Measurements from ENCODE around the gene MAPK12.
"Not testable (repeated sequence)": the region's sequence is repeated elsewhere in the genome, so short reads cannot be mapped to it uniquely, and the experiment has no call there.

Gene MAPK12

DNA sequence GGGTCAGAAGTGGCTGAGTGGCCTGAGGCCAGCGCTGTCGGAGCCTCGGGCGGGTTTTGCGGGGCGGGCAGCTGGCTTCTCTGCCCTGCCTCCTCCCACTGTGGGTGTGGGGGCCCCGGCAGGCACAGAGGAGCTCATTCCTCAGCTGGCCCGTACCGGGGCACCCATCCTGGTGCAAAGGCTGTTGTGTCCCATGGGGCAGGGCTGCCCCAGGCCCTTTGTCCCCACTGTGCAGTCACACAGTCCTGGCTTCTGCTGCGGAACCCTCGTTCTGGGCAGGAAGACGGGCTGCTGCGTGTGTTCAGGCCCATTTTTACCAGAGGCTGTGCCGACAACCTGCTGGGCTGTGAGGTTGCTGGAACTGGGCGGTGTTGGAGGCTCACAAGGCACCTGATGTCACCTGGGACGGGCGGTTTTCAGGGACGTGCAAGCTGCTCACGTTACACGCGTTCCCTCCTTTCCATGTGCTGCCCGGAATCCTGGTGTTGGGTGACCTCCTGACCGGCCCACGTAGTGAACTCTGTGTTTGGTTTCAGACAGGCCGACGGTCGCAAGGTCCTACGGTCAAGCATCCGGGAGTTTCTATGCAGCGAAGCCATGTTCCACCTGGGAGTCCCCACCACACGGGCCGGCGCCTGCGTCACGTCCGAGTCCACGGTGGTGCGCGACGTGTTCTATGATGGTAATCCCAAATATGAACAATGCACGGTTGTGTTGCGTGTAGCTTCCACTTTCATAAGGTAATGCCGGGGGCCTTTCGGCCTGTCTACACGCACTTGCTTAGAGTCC lies 55.5 kb downstream of the MAPK12 start:
- Histone ChIP-seq H3K36me3 (ENCODE audit: insufficient read depth, low read length) (peaks cover 38% of the 10 kb centered on the region), H3K9ac (ENCODE audit: low read depth, low read length) (no peak overlapping the region), H3K9me3 (ENCODE audit: insufficient read depth, low read depth, low read length) (0 out of 2 replicates have a peak, but pooled peaks cover 3% of the 10 kb centered on the region), H3K4me1 (ENCODE audit: insufficient read depth, low read length) (no peaks in the 10 kb centered on the region; the same call in 1 of the 2 replicates), H3K27ac (ENCODE audit: low read depth, low read length) (no peak overlapping the region), H3K4me3 (ENCODE audit: low read length) (no peak overlapping the region), H3K27me3 (ENCODE audit: insufficient read depth, low read length) (peaks cover 6% of the 10 kb centered on the region)
- WGBS, result 94% methylated on average over 45 of the region's 45 CpGs

DNA sequence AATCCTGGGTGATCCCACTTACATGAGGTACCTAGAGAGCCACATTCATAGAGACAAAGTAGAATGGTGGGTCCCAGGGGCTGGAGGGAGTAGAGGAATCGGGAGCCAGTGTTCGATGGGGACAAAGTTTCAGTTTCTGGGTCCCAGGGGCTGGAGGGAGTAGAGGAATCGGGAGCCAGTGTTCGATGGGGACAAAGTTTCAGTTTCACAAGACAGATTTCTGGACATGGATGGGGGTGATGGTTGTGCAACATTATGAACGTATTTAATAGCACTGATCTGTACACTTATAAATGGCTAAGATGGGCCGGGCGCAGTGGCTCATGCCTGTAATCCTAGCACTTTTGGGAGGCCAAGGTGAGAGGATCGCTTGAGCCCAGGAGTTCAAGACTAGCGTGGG lies 56.5 kb downstream of the MAPK12 start:
- H3K9ac ChIP-seq (ENCODE audit: low read depth, low read length); H3K4me3 ChIP-seq (ENCODE audit: low read length); H3K27me3 ChIP-seq (ENCODE audit: insufficient read depth, low read length); H3K27ac ChIP-seq (ENCODE audit: low read depth, low read length); H3K4me1 ChIP-seq (ENCODE audit: insufficient read depth, low read length); H3K9me3 ChIP-seq (ENCODE audit: insufficient read depth, low read depth, low read length): not testable (repeated sequence)
- WGBS, result 96% methylated on average over 9 of the region's 9 CpGs
- peaks cover 28% of the 10 kb centered on the region for H3K36me3 ChIP-seq (ENCODE audit: insufficient read depth, low read length)

DNA sequence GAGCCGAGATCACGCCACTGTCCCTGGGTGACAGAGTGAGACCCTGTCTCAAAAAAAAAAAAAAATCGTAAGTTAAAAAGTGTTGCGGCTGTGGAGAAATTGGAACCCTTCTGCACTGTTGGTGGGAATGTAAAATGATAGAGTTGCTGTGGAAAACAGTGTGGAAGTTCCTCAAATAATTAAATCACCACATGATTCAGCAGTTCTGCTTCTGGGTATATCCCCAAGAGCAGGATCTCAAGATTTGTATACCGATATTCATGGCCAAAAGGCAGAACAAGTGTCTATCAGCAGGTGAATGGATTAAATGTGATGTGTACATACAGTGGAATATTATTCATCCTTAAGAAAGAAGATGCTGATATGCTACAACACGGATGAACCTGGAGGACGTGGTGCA lies 56.9 kb downstream of the MAPK12 start:
- no peak overlapping the region for H3K9ac ChIP-seq (ENCODE audit: low read depth, low read length)

DNA sequence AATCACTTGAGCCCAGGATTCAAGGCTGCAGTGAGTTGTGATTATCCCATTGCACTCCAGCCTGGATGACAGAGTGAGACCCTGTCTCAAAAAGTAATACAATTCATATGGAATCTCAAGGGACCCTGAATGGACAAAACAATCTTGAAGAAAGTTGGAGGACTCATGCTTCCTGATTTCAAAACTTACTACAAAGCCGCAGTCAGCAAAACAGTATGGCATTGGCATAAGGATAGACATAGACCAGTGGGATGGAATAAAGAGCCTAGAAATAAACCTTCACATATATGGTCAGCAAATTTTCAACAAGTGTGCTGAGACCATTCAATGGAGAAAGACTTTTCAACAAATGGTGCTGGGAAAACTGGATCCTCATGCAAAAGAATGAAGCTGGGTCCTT lies 58.2 kb downstream of the MAPK12 start:
- no peaks in the 10 kb centered on the region; the same call in 1 of the 2 replicates for H3K4me1 ChIP-seq (ENCODE audit: insufficient read depth, low read length)
- 93% methylated on average over 1 of the region's 1 CpG for WGBS
- H3K27ac ChIP-seq (ENCODE audit: low read depth, low read length), result no peak overlapping the region
- 0 out of 2 replicates have a peak, but pooled peaks cover 3% of the 10 kb centered on the region for H3K9me3 ChIP-seq (ENCODE audit: insufficient read depth, low read depth, low read length)
- H3K9ac ChIP-seq (ENCODE audit: low read depth, low read length), result no peak overlapping the region
- H3K36me3 ChIP-seq (ENCODE audit: insufficient read depth, low read length), result peaks cover 26% of the 10 kb centered on the region
- no peak overlapping the region for H3K4me3 ChIP-seq (ENCODE audit: low read length)
- H3K27me3 ChIP-seq (ENCODE audit: insufficient read depth, low read length), result peaks cover 6% of the 10 kb centered on the region

More for the DNA sequence above, 56.9 kb downstream of the MAPK12 start:
- peaks cover 27% of the 10 kb centered on the region for H3K36me3 ChIP-seq (ENCODE audit: insufficient read depth, low read length)
- H3K27ac ChIP-seq (ENCODE audit: low read depth, low read length), result no peak overlapping the region
- WGBS, result 94% methylated on average over 7 of the region's 7 CpGs
- H3K9me3 ChIP-seq (ENCODE audit: insufficient read depth, low read depth, low read length), result 0 out of 2 replicates have a peak, but pooled peaks cover 3% of the 10 kb centered on the region
- H3K4me1 ChIP-seq (ENCODE audit: insufficient read depth, low read length), result no peaks in the 10 kb centered on the region; the same call in 1 of the 2 replicates
- H3K4me3 ChIP-seq (ENCODE audit: low read length), result no peak overlapping the region
- peaks cover 6% of the 10 kb centered on the region for H3K27me3 ChIP-seq (ENCODE audit: insufficient read depth, low read length)
